ENCODE results near the gene SNX20.

DNA sequence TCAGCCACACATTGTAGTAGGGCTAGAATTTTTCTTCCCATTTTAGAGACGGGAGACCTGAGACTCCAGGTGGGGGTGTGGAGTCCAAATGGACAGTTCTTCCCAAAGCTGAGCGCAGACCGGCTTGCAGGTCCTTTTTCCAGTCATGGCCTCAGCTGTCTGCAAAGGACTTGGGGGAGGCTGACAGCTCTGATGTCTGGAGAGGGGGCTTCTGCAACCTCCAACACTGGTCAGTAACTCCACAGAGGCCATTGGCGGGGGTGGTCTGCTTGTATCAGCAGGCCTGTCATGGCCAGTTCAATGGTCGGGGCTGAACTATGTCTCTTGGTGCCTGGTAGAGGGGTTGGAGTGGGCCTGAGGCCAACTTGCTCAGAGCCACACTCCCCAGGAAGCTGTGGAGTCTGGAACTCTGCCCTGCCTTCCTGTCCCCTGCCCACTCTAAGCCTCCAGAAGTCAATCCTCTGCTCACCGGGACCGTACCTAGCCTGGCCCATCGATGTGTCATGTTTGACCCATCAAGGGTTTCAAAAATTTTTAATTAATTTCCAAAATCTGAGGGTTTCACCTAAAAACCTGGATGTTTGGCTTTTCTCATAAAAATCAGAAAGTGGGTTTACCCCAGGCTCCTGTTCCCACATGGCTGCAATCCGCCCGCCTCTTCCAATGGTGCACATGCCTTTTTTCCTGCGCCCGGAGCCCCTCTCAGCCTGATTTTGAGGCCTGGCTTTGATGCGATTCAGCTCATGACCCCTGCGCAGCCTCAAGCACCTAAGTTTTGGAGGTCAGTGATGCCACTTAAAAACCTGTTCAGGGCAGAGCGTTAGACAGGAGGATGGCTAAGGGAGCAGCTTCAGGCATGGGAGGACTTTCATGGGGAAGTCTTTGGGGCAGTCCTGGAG is 39.9 kb downstream of the SNX20 start:
- TF ChIP-seq, protein P1, sequence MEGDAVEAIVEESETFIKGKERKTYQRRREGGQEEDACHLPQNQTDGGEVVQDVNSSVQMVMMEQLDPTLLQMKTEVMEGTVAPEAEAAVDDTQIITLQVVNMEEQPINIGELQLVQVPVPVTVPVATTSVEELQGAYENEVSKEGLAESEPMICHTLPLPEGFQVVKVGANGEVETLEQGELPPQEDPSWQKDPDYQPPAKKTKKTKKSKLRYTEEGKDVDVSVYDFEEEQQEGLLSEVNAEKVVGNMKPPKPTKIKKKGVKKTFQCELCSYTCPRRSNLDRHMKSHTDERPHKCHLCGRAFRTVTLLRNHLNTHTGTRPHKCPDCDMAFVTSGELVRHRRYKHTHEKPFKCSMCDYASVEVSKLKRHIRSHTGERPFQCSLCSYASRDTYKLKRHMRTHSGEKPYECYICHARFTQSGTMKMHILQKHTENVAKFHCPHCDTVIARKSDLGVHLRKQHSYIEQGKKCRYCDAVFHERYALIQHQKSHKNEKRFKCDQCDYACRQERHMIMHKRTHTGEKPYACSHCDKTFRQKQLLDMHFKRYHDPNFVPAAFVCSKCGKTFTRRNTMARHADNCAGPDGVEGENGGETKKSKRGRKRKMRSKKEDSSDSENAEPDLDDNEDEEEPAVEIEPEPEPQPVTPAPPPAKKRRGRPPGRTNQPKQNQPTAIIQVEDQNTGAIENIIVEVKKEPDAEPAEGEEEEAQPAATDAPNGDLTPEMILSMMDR (IDR thresholded peaks at IDR 0.05), result no peak
- TF ChIP-seq ZFX (IDR thresholded peaks at IDR 0.05; ENCODE audit: borderline replicate concordance), result no peak

Data from 22Rv1 (cell line).